Brain microvascular endothelial cell (primary cell): ENCODE data around the gene FAM50B.
"Not testable (repeated sequence)": the region's sequence is repeated elsewhere in the genome, so short reads cannot be mapped to it uniquely, and the experiment has no call there.

Experiments
- DNase-seq: peaks from one replicate; pipeline ENCODE4 v3.0.0-alpha.2; 2020
- H3K27ac ChIP-seq: fragments of 250-450 bp; sonication (Bioruptor Pico); 2 replicates; pipeline ENCODE4 v1.5.1; 2020; ENCODE audit warnings: mild to moderate bottlenecking, moderate library complexity
- H3K27me3 ChIP-seq: fragments of 250-450 bp; sonication (Bioruptor Pico); replicated peaks from 2 replicates; pipeline ENCODE4 v1.5.1; 2020; ENCODE audit warnings: mild to moderate bottlenecking
- H3K36me3 ChIP-seq: fragments of 250-450 bp; sonication (Bioruptor Pico); replicated peaks from 2 replicates; pipeline ENCODE4 v1.5.1; 2020; ENCODE audit warnings: mild to moderate bottlenecking
- H3K4me3 ChIP-seq: 2 replicates; pipeline ENCODE4 v1.5.1; 2011; ENCODE audit warnings: low read depth, mild to moderate bottlenecking, control low read depth, low read length, moderate library complexity
- in situ Hi-C: cut with HindIII; loops from 2 replicates; pipeline ENCODE4 v1.10.0; 2017; ENCODE audit warnings: low sequenced_read_pairs, low pct_ligation_motif_present
- TF ChIP-seq, protein P1 (sequence below): IDR thresholded peaks from 2 replicates; pipeline ENCODE4 v1.5.1; 2011; ENCODE audit warnings: low read depth, mild to moderate bottlenecking, moderate library complexity, low read length, control low read depth, inconsistent platforms; ENCODE audit errors: missing control alignments

The FAM50B gene

DNA sequence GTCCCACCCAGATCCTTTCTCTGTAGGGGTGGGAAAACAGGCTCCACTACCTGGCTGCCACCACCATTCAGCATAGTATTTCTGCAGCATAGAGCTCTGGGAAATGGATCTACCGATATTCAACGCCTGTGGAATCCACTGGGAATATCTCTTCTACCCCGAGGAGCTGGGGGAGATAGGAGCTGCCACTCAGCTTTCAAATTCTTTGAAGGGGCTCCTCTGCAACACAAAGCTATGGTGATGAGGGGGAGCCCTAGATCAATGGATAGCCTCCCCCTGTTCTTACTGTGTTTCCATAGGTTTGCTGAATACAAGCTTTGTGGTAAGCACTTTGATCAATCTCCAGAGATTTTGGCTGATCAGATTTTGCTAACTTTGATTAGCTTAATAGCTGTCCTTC is 12.9 kb downstream of the FAM50B start:
- in situ Hi-C loops: no loop called here

DNA sequence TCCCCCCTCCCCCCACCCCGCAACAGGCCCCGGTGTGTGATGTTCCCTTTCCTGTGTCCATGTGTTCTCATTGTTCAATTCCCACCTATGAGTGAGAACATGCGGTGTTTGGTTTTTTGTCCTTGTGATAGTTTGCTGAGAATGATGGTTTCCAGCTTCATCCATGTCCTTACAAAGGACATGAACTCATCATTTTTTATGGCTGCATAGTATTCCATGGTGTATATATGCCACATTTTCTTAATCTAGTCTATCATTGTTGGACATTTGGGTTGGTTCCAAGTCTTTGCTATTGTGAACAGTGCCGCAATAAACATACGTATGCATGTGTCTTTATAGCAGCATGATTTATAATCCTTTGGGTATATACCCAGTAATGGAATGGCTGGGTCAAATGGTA is 14.1 kb downstream of the FAM50B start:
- H3K27ac ChIP-seq, H3K27me3 ChIP-seq, H3K36me3 ChIP-seq, DNase-seq, H3K4me3 ChIP-seq, in situ Hi-C loops: not testable (repeated sequence)

More for the DNA sequence above, 12.9 kb downstream of the FAM50B start:
- H3K36me3 ChIP-seq: no peaks in the 10 kb centered on the region
- no peak overlapping the region for H3K27ac ChIP-seq
- TF ChIP-seq, protein P1, sequence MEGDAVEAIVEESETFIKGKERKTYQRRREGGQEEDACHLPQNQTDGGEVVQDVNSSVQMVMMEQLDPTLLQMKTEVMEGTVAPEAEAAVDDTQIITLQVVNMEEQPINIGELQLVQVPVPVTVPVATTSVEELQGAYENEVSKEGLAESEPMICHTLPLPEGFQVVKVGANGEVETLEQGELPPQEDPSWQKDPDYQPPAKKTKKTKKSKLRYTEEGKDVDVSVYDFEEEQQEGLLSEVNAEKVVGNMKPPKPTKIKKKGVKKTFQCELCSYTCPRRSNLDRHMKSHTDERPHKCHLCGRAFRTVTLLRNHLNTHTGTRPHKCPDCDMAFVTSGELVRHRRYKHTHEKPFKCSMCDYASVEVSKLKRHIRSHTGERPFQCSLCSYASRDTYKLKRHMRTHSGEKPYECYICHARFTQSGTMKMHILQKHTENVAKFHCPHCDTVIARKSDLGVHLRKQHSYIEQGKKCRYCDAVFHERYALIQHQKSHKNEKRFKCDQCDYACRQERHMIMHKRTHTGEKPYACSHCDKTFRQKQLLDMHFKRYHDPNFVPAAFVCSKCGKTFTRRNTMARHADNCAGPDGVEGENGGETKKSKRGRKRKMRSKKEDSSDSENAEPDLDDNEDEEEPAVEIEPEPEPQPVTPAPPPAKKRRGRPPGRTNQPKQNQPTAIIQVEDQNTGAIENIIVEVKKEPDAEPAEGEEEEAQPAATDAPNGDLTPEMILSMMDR: no peak
- H3K4me3 ChIP-seq: no peak overlapping the region
- H3K27me3 ChIP-seq: no peaks in the 10 kb centered on the region
- DNase-seq: no peak

DNA sequence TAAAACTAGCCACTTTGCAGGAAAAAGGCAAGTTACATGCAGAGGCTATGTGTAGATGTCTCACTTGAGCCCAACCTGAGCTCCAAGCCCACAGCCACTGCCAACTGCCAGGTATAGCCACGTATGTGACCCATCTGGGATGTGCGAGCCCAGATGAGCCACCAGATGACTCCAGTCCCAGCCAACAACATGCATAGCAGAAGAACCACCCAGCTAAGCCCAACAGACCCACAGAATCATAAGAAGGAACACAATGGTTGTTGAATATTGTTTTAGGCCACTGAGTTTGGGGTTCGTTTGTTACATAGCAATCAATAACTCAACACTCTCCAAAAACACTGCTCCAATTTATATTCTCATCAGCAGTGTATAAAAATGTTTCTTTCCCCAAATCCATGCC is 16.3 kb downstream of the FAM50B start:
- no peaks in the 10 kb centered on the region for H3K27me3 ChIP-seq
- no peaks in the 10 kb centered on the region for H3K36me3 ChIP-seq
- TF ChIP-seq, protein P1: no peak
- H3K27ac ChIP-seq: no peak overlapping the region
- in situ Hi-C loops: no loop called here
- H3K4me3 ChIP-seq: no peak overlapping the region
- DNase-seq: no peak

DNA sequence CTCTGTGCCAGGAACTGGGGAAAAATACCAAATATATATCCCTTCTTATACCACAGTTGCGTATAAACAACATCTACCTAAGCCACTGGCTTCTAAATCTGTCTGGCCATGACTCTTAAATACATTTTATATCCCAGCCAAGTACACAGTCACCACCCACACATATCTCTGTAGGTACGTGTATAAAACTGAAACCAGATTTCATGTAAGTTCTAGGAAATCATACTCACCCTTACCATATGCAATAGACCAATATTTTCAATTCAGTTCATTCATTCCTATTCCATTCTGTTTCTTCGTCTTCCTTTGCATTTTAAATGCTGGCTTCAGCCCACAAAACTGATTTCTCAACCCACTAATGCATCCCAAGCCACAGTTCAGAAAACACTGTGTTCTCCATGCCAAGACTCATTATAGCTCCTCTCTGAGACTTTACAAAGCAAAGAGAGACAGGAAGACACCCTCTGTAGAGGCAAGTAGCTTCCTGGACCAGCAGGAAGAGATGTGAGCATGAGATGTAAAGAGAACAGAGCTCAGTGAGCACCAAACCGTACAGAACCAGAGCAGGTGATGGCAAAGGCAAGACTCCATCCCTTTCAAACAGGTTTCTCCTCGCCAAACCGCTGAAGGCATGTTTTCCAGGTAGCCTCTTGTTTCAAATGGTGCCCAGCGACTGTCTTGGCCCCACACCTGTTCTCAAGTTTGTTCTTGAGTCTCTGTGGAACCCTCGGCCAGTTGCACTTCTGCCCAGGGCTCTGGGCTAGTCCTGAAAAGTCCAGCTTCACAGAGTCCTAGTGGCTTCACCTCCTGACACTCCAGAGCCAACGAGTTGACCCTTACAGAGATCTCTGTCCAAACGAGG is 18.7 kb downstream of the FAM50B start:
- in situ Hi-C loops: no loop called here
- no peak overlapping the region for H3K27ac ChIP-seq
- TF ChIP-seq, protein P1: no peak
- H3K4me3 ChIP-seq: no peak overlapping the region
- H3K27me3 ChIP-seq: no peaks in the 10 kb centered on the region
- DNase-seq: no peak
- no peaks in the 10 kb centered on the region for H3K36me3 ChIP-seq

DNA sequence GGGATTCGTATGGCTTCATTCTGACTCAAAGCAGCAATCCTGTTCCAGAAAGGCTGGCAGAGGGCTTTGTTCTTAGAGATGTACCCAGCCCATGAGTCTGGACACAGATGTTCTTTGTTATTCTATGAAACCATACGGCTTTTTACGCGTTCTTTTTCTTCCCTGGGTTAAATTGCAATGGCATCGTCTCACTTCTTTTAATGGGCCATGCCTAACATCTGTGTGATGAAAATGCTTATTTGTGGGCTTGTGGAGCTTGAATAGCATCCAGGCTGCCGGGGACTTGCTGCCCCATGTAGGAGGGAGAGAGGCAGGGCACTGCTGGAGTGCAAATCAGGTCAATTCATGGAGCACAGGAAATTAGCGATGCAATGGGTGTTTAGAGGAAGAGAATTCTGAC is 19.4 kb downstream of the FAM50B start:
- Histone ChIP-seq H3K27me3 (no peaks in the 10 kb centered on the region), H3K36me3 (no peaks in the 10 kb centered on the region), H3K4me3 (no peak overlapping the region), H3K27ac (no peak overlapping the region)
- no peak for DNase-seq
- TF ChIP-seq, protein P1: no peak
- in situ Hi-C loops: no loop called here

DNA sequence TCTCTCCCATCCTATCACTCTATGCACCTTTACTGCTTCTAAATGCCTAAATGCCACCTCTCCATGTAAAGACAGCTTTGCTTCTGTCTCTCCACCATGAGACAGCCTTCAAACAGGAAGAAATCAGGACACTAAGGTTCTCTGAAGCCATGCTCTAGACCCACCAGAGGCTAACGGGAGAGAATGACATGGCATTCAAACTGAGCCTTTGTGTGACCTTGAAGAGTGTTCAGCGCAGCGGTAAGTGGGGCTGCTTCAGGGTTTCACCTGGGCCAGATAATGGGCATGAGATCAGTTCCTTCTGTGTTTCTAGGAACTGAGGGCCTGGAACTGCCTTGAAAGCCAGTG is 20.1 kb downstream of the FAM50B start:
- Histone ChIP-seq H3K36me3 (no peaks in the 10 kb centered on the region), H3K27ac (no peak overlapping the region), H3K4me3 (no peak overlapping the region), H3K27me3 (no peaks in the 10 kb centered on the region)
- TF ChIP-seq, protein P1: no peak
- in situ Hi-C loops: no loop called here
- DNase-seq: no peak
